PFSK-1 (cell line): ENCODE measurements around the gene PCDH8.
A peak's percentile ranks its signal among the peaks of the same experiment; 100 is the strongest.

Source experiments
- FOXP2 ChIP-seq: optimal IDR thresholded peaks from 2 replicates; pipeline ENCODE3; 2011; ENCODE audit warnings: borderline replicate concordance, control low read depth, inconsistent platforms; ENCODE audit not compliant: insufficient read depth; ENCODE audit errors: extremely low read length, extremely low read depth
- POLR2AphosphoS5 ChIP-seq: IDR thresholded peaks from 2 replicates; pipeline ENCODE4 v1.6.1; 2012; ENCODE audit warnings: low read depth, mild to moderate bottlenecking, control low read depth, low read length, moderate library complexity
- SIN3A ChIP-seq: IDR thresholded peaks from 2 replicates; pipeline ENCODE4 v1.6.1; 2012; ENCODE audit warnings: mild to moderate bottlenecking, low read length, moderate library complexity, borderline replicate concordance; ENCODE audit not compliant: insufficient read depth
- TAF1 ChIP-seq: IDR thresholded peaks from 2 replicates; pipeline ENCODE4 v1.6.1; 2012; ENCODE audit warnings: low read length, control low read depth, borderline replicate concordance; ENCODE audit not compliant: insufficient read depth
- TF ChIP-seq, protein P1 (sequence below), 2 experiments: IDR thresholded peaks; 2 replicates each; pipeline versions ENCODE4 v1.6.1 to v1.8.0; 2011 to 2012; ENCODE audit warnings: low read depth in 2 of 2, low read length in 2 of 2, control low read depth in 1 of 2, inconsistent platforms in 1 of 2, mild to moderate bottlenecking in 1 of 2, moderate library complexity in 1 of 2; ENCODE audit not compliant: insufficient read depth in 1 of 2

Gene PCDH8

DNA sequence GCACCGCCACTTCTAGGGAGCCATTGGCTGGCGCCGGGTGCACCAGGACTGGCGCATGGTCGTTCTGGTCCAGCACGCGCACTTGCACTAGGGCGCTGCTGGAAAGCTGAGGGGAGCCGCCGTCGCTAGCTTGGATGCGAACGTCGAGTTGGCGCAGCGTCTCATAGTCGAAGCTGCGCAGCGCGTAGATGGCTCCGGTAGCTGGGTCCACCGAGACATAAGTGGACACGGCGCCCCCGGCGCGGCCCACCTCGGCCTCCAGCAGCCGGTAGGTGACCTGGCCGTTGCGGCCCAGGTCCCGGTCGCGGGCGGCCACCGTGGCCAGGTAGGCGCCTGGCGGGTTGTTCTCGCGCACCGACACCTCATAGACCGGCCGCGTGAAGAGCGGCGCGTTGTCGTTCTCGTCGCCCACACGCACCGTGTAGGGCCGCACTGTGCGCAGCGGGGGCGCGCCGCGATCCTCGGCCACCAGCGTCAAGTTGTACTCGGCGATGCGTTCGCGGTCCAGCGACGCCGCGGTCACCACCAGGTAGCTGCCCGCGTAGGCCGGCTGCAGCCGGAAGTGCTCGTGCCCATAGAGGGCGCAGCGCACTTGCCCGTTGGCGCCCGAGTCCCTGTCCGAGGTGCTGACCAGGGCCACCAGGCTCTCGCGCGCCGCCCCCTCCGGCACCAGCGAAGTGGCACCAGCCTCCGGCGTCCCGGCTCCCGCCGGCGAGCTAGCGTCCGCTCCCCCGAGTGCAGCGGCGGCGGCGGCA, 1.7 kb downstream of the PCDH8 start:
- TF ChIP-seq, protein P1, sequence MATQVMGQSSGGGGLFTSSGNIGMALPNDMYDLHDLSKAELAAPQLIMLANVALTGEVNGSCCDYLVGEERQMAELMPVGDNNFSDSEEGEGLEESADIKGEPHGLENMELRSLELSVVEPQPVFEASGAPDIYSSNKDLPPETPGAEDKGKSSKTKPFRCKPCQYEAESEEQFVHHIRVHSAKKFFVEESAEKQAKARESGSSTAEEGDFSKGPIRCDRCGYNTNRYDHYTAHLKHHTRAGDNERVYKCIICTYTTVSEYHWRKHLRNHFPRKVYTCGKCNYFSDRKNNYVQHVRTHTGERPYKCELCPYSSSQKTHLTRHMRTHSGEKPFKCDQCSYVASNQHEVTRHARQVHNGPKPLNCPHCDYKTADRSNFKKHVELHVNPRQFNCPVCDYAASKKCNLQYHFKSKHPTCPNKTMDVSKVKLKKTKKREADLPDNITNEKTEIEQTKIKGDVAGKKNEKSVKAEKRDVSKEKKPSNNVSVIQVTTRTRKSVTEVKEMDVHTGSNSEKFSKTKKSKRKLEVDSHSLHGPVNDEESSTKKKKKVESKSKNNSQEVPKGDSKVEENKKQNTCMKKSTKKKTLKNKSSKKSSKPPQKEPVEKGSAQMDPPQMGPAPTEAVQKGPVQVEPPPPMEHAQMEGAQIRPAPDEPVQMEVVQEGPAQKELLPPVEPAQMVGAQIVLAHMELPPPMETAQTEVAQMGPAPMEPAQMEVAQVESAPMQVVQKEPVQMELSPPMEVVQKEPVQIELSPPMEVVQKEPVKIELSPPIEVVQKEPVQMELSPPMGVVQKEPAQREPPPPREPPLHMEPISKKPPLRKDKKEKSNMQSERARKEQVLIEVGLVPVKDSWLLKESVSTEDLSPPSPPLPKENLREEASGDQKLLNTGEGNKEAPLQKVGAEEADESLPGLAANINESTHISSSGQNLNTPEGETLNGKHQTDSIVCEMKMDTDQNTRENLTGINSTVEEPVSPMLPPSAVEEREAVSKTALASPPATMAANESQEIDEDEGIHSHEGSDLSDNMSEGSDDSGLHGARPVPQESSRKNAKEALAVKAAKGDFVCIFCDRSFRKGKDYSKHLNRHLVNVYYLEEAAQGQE (IDR thresholded peaks at IDR 0.05; ENCODE audit: insufficient read depth in 1 of 2, low read depth in 2 of 2, low read length in 2 of 2): peak; percentile 69 to 90
- TF ChIP-seq SIN3A (no peak), TAF1 (no peak), FOXP2 (no peak)

DNA sequence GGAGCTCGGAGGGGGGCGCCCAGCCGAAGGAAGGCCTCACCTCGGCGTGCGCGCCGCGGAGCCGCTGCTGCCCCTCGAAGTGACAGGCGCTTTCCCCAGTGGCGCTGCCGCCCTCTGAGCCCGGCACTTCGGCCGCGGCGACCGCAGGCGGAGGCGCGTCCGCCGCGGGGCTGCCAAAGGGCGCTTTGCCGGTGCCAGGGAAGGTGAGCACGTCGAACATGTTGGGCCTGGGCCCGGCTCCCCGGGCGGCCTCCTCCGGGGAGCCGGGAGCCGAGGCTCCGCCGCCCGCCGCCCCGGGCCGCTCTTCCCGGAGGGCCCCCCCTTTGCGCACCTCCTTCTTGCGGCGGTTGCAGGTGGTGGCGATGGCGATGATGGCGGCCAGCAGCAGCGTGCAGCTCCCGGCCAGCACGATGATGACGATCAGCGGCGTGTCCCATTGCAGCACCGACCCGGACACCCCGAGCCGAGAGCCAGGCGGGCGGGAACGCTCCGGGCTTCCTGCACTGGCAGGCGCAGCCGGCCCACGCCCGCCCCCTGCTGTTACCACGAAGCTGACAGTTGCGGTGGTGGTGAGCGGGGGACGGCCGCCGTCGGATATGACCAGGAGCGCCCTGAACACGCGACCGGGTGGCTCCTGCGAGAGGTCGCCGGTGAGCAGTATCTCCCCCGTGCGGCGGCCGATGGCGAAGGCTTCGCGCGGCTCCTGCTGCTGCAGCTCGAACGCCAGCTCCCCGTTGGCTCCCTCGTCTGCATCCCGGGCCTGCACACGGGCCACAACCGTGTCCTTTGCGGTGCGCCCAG, 2.5 kb downstream of the PCDH8 start:
- TF ChIP-seq TAF1 (no peak), SIN3A (no peak), POLR2AphosphoS5 (no peak), FOXP2 (no peak)
- TF ChIP-seq, protein P1 (IDR thresholded peaks at IDR 0.05; ENCODE audit: insufficient read depth in 1 of 2, low read depth in 2 of 2, low read length in 2 of 2): no peak

DNA sequence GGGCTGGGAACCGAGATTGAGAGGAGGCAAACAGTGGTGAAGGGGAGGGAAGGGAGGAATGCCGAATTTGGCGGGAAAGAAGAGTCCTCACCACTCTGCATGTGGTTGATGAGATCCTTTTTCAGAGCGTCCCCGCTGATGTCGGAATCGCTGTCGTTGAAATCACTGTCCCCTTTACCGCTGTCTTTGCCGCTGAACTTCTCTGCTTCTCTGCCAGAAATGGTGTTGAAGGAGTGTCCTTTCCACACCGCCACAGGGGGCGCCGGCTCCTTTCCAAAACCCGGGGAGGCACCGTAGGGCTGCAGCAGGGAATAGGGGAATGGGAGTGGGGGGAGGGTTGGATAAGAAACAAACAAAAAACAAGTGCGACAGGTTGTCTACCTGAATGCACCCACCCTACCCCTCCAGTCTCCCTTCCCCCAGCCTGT, 3.1 kb downstream of the PCDH8 start:
- no peak for TF ChIP-seq FOXP2
- no peak for TF ChIP-seq TAF1
- no peak for TF ChIP-seq POLR2AphosphoS5
- no peak for TF ChIP-seq SIN3A
- TF ChIP-seq, protein P1 (IDR thresholded peaks at IDR 0.05; ENCODE audit: insufficient read depth in 1 of 2, low read depth in 2 of 2, low read length in 2 of 2): no peak

DNA sequence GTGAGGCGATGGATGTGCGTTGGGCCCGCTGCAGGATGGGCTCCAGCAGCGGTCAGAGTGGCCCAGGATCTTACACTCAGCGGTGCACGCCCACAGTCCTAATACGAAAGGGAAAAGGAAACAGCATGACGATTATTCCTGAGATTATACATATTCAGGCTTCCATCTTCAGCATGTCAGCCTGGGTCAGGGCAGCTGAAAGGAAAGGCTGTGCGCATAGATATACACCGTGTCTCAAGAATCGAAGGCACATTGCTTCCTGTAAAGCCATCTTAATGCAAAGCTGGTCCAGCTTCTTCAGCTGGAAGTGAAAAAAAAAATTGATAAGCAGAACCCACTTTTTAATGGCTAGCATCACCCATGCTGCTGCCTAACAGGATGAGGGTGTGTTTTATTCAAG, 3.6 kb downstream of the PCDH8 start:
- TF ChIP-seq TAF1 (no peak), SIN3A (no peak), POLR2AphosphoS5 (no peak), FOXP2 (no peak)
- TF ChIP-seq, protein P1 (IDR thresholded peaks at IDR 0.05; ENCODE audit: insufficient read depth in 1 of 2, low read depth in 2 of 2, low read length in 2 of 2): no peak
